HepG2 (cell line): Measurements from ENCODE around the gene ZNF141. TPM values are rescaled to one million over a fixed set of nuclear protein-coding genes. Genes with fewer than 3 reads are reported as not detected.
"Not testable (repeated sequence)": the region's sequence is repeated elsewhere in the genome, so short reads cannot be mapped to it uniquely, and the experiment has no call there.

Experiments
- ATAC-seq: fragments of 200-7000 bp; cut with Tn5 transposase; 3 replicates; pipeline ENCODE4 v1.9.1; 2020; ENCODE audit warnings: mild to moderate bottlenecking, moderate library complexity
- BruUV-seq: library from RNA; stranded (reverse); fragments of 400-500 nt; replicated peaks from 2 replicates; lab custom pipeline; 2021; lab: Mats Ljungman, UMichigan
- CTCF ChIA-PET: fragments of 300-600 bp; formaldehyde crosslinking; extraction: SDS; loops from one replicate; lab custom pipeline; 2021; ENCODE audit warnings: low total read pairs, inconsistent platforms, low intra/inter-chr PET ratio; lab: Yijun Ruan, JAX
- POLR2A ChIA-PET: fragments of 350-600 bp; sonication (Branson Sonifier 250); formaldehyde crosslinking; loops from one replicate; lab custom pipeline; 2020; ENCODE audit warnings: antibody characterized with exemption, inconsistent platforms; lab: Yijun Ruan, JAX
- DNase-seq: peaks from one replicate; pipeline ENCODE4 v3.0.0-alpha.2; 2015; ENCODE audit warnings: low spot score
- FAIRE-seq: peaks from 3 replicates; lab custom pipeline; 2011; peaks lifted over from hg19 to GRCh38; lab: Jason Lieb, UNC
- H2AFZ ChIP-seq: one replicate; pipeline ENCODE4 v1.6.1; 2011; ENCODE audit warnings: low read length, inconsistent platforms
- H3K27ac ChIP-seq: fragments of 300-600 bp; 3 replicates; pipeline ENCODE4 v1.8.0; 2011; ENCODE audit warnings: mixed run types, mild to moderate bottlenecking, mixed read lengths, low read length, inconsistent platforms; ENCODE audit not compliant: insufficient read depth; ENCODE audit errors: extremely low read length
- H3K27me3 ChIP-seq, 2 experiments: fragments of 200-600 bp in 1 of 2; 2 replicates in 1 of 2; 3 replicates in 1 of 2; pipeline versions ENCODE4 v1.6.0 to v1.8.0; 2011; ENCODE audit warnings: low read length in 2 of 2, mild to moderate bottlenecking in 2 of 2, moderate library complexity in 2 of 2, inconsistent platforms in 1 of 2; ENCODE audit not compliant: insufficient read depth in 2 of 2, control insufficient read depth in 1 of 2
- H3K36me3 ChIP-seq, 2 experiments: fragments of 200-600 bp in 1 of 2; replicated peaks in 1 of 2; 2 replicates in 1 of 2; 3 replicates in 1 of 2; pipeline versions ENCODE4 v1.5.1 to v1.8.0; 2011; ENCODE audit warnings: low read length in 2 of 2, inconsistent platforms in 1 of 2; ENCODE audit not compliant: insufficient read depth in 2 of 2, control insufficient read depth in 1 of 2
- H3K4me1 ChIP-seq: 2 replicates; pipeline ENCODE4 v1.5.1; 2012; ENCODE audit warnings: low read length, inconsistent platforms; ENCODE audit not compliant: insufficient read depth
- H3K4me2 ChIP-seq: 2 replicates; pipeline ENCODE4 v1.6.0; 2011; ENCODE audit warnings: low read depth, low read length, inconsistent platforms
- H3K4me3 ChIP-seq, 3 experiments: fragments of 200-600 bp in 1 of 3; sonication (generic), shearing (Covaris generic) in 1 of 3; replicated peaks in 1 of 3; 2 replicates each; pipeline ENCODE4 v1.5.1; 2011 to 2016; ENCODE audit warnings: low read length in 3 of 3, inconsistent platforms in 2 of 3, low read depth in 2 of 3, mild to moderate bottlenecking in 2 of 3, control low read depth in 1 of 3, mixed read lengths in 1 of 3; ENCODE audit not compliant: insufficient read depth in 1 of 3
- H3K79me2 ChIP-seq: one replicate; pipeline ENCODE4 v1.6.1; 2011; ENCODE audit warnings: low read length, inconsistent platforms; ENCODE audit not compliant: insufficient read depth
- H3K9ac ChIP-seq: 2 replicates; pipeline ENCODE4 v1.6.0; 2011; ENCODE audit warnings: mild to moderate bottlenecking, low read depth, low read length, inconsistent platforms; ENCODE audit not compliant: insufficient read depth
- H3K9me3 ChIP-seq: 2 replicates; pipeline ENCODE4 v1.5.1; 2012; ENCODE audit warnings: mild to moderate bottlenecking, low read length
- H4K20me1 ChIP-seq: 2 replicates; pipeline ENCODE4 v1.6.0; 2011; ENCODE audit warnings: inconsistent platforms, mild to moderate bottlenecking, low read length, moderate library complexity; ENCODE audit not compliant: insufficient read depth
- ZNF121 ChIP-seq: sonication (generic); formaldehyde crosslinking; IDR thresholded peaks from 2 replicates; pipeline ENCODE4 v1.5.0; 2020; ENCODE audit warnings: mild to moderate bottlenecking, missing genetic modification reagents
- WGBS: methylation state at CpG from one replicate; pipeline ENCODE4 v1.1.6; 2017; ENCODE audit warnings: low lambda C conversion rate; 5-methylcytosine and 5-hydroxymethylcytosine counted together
- in situ Hi-C: cut with HindIII; loops from 2 replicates; pipeline ENCODE4 v1.10.0; 2017; ENCODE audit warnings: low pct_unique_long_range_greater_than_20kb; ENCODE audit not compliant: extremely low pct_ligation_motif_present
- intact Hi-C: fragments of 100-400 bp; cut with micrococcal nuclease; formaldehyde crosslinking; loops from one replicate; pipeline ENCODE4 v1.10.0; 2022; ENCODE audit not compliant: unreplicated experiment
- polyA plus RNA-seq, 8 experiments: library from polyadenylated mRNA; depleted of rRNA in 3 of 8; stranded (reverse) in 7 of 8; unstranded in 1 of 8; fragments of >200 nt; fragmentation: Illumina TruSeq in 4 of 8; extraction: Trizol in 4 of 8; gene quantifications; 2 replicates each; pipeline versions ENCODE4 v1.2.1 to v1.2.3, GENCODE V29; 2011 to 2016; ENCODE audit warnings: low read depth in 4 of 8, missing spikeins in 1 of 8, mixed read lengths in 1 of 8; ENCODE audit not compliant: insufficient read depth in 1 of 8
- total RNA-seq, 5 experiments: library from RNA; depleted of rRNA; stranded (reverse); fragments of >200 nt; fragmentation: Illumina TruSeq; extraction: Trizol; gene quantifications; 2 replicates each; pipeline ENCODE4 v1.2.3, GENCODE V29; 2016; ENCODE audit warnings: low read depth in 1 of 5

Gene ZNF141
- total and polyA plus RNA-seq, 2 of the 13 experiments (the other 11 are each of a cell fraction or from before 2014, with no cell fraction given): not detected

- TF ChIP-seq ZNF121 (CRISPR knock-in tag): no peak
- intact Hi-C loops (no loop called here), in situ Hi-C loops (no loop called here)
- Histone ChIP-seq H3K79me2 (no peaks in the 10 kb centered on the region), H3K9me3 (peaks cover 79% of the 10 kb centered on the region), H3K36me3 (no peaks in the 10 kb centered on the region), H3K27me3 (no peaks in the 10 kb centered on the region), H4K20me1 (no peaks in the 10 kb centered on the region), H3K4me2 (no peak overlapping the region), H2AFZ (no peak overlapping the region), H3K9ac (no peak overlapping the region), H3K27ac (no peak overlapping the region), H3K4me1 (no peaks in the 10 kb centered on the region), H3K4me3 (no peak overlapping the region)
- ATAC-seq (no peak), FAIRE-seq (no peak), DNase-seq (no peak)
- WGBS: 33% methylated on average over 4 of the region's 4 CpGs
- ChIA-PET CTCF (no interaction called here), POLR2A (no interaction called here)
- no TSS peak for BruUV-seq
Observed at GRCh38 chr4:302381-302780, 35.2 kb upstream of the ZNF141 start.

- 58% methylated on average over 19 of the region's 20 CpGs for WGBS
Observed at GRCh38 chr4:304516-304915, 33.1 kb upstream of the ZNF141 start.

More at GRCh38 chr4:304516-304915, 33.1 kb upstream of the ZNF141 start:
- H3K4me3 ChIP-seq, H3K4me2 ChIP-seq, in situ Hi-C loops, DNase-seq, H2AFZ ChIP-seq, H3K27ac ChIP-seq, CTCF ChIA-PET, H3K36me3 ChIP-seq, BruUV-seq, H3K4me1 ChIP-seq, ATAC-seq, H3K27me3 ChIP-seq, intact Hi-C loops, H4K20me1 ChIP-seq, FAIRE-seq, H3K79me2 ChIP-seq, H3K9ac ChIP-seq, POLR2A ChIA-PET: not testable (repeated sequence)
- H3K9me3 ChIP-seq: peaks cover 80% of the 10 kb centered on the region
